KMS-11 (cell line): Measurements from ENCODE around the gene ST6GALNAC5.

Source experiments
- H2AFZ ChIP-seq: fragments of 200-600 bp; sonication (generic); 2 replicates; pipeline ENCODE4 v1.6.1; 2016; ENCODE audit warnings: antibody characterized with exemption, mixed run types, low read depth
- H3K27ac ChIP-seq: fragments of 200-600 bp; sonication (generic); 2 replicates; pipeline ENCODE4 v1.6.1; 2016; ENCODE audit warnings: mild to moderate bottlenecking, mixed run types
- H3K27me3 ChIP-seq: fragments of 200-600 bp; sonication (generic); 2 replicates; pipeline ENCODE4 v1.6.1; 2017; ENCODE audit warnings: mild to moderate bottlenecking, low read depth, mixed run types, moderate library complexity; ENCODE audit not compliant: insufficient read depth
- H3K36me3 ChIP-seq: fragments of 200-600 bp; sonication (generic); 2 replicates; pipeline ENCODE4 v1.6.1; 2017; ENCODE audit warnings: mild to moderate bottlenecking, mixed run types; ENCODE audit not compliant: insufficient read depth
- H3K4me1 ChIP-seq: fragments of 200-600 bp; sonication (generic); 2 replicates; pipeline ENCODE4 v1.6.1; 2016; ENCODE audit warnings: mild to moderate bottlenecking, low read depth, mixed run types; ENCODE audit not compliant: poor library complexity, severe bottlenecking
- H3K4me2 ChIP-seq: fragments of 200-600 bp; sonication (generic); 2 replicates; pipeline ENCODE4 v1.7.0; 2016; ENCODE audit warnings: mild to moderate bottlenecking, mixed run types
- H3K4me3 ChIP-seq: fragments of 200-600 bp; sonication (generic); IDR thresholded peaks from 2 replicates; pipeline ENCODE4 v1.6.1; 2017; ENCODE audit warnings: low read depth, low read length, mixed read lengths; ENCODE audit not compliant: insufficient read depth
- H3K79me2 ChIP-seq: fragments of 200-600 bp; sonication (generic); 2 replicates; pipeline ENCODE4 v1.6.1; 2016; ENCODE audit warnings: low read depth, mixed run types; ENCODE audit not compliant: insufficient read depth
- H3K9ac ChIP-seq: fragments of 200-600 bp; sonication (generic); 2 replicates; pipeline ENCODE4 v1.6.1; 2016; ENCODE audit warnings: mild to moderate bottlenecking, mixed run types
- H4K20me1 ChIP-seq: fragments of 200-600 bp; sonication (generic); 2 replicates; pipeline ENCODE4 v1.6.1; 2016; ENCODE audit warnings: mild to moderate bottlenecking, mixed run types; ENCODE audit not compliant: insufficient read depth
- TF ChIP-seq, protein P1 (sequence below): fragments of 200-600 bp; sonication (generic); conservative IDR thresholded peaks from 2 replicates; pipeline ENCODE4 v1.6.1; 2017; ENCODE audit warnings: low read depth, mild to moderate bottlenecking, antibody characterized with exemption, low read length, moderate library complexity, mixed read lengths

Gene ST6GALNAC5

DNA sequence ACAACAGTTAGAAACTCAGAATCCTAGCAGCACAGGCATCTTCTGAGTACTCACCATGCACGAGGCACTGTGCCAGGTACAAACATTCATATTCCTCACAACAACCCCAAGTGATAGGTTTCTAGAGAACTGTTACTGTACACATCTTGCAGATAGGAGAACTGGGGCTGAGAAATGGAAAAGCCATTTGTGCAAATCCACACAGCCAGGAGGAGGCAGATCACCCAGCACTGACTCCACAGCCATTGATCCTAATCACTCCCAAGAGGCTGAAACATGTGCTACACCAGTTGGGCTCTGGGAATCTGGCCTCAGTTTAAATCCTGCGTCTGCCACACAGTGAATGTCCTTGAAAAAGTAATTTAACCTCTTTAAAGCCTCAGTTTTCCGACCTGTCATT lies 151.0 kb downstream of the ST6GALNAC5 start:
- TF ChIP-seq, protein P1, sequence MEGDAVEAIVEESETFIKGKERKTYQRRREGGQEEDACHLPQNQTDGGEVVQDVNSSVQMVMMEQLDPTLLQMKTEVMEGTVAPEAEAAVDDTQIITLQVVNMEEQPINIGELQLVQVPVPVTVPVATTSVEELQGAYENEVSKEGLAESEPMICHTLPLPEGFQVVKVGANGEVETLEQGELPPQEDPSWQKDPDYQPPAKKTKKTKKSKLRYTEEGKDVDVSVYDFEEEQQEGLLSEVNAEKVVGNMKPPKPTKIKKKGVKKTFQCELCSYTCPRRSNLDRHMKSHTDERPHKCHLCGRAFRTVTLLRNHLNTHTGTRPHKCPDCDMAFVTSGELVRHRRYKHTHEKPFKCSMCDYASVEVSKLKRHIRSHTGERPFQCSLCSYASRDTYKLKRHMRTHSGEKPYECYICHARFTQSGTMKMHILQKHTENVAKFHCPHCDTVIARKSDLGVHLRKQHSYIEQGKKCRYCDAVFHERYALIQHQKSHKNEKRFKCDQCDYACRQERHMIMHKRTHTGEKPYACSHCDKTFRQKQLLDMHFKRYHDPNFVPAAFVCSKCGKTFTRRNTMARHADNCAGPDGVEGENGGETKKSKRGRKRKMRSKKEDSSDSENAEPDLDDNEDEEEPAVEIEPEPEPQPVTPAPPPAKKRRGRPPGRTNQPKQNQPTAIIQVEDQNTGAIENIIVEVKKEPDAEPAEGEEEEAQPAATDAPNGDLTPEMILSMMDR = no peak
- Histone ChIP-seq H3K36me3 (no peaks in the 10 kb centered on the region), H2AFZ (no peak overlapping the region), H3K4me3 (no peak overlapping the region), H3K4me2 (no peak overlapping the region), H3K9ac (no peak overlapping the region), H3K79me2 (no peaks in the 10 kb centered on the region), H3K27ac (no peak overlapping the region), H4K20me1 (no peaks in the 10 kb centered on the region), H3K4me1 (no peaks in the 10 kb centered on the region), H3K27me3 (no peaks in the 10 kb centered on the region)

DNA sequence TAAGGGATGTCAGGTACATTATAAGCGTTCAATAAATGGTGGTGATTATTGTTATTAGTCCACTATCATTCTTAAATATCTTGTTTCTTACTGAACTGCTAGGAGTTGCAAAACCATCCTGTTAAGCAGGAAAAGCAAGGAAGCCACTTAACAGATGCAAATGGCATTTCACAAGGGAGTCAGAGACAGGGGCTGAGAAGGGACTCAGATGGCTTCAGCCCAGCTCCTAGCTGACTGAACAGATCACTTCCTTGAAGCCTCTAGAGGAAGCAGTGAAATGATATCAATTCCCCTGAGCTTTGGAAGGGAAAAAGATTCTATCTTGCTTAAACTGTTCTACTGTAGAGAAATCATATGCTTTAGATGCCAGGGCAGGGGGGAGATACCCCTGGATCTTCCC lies 151.5 kb downstream of the ST6GALNAC5 start:
- H2AFZ ChIP-seq = no peak overlapping the region
- TF ChIP-seq, protein P1 = no peak

DNA sequence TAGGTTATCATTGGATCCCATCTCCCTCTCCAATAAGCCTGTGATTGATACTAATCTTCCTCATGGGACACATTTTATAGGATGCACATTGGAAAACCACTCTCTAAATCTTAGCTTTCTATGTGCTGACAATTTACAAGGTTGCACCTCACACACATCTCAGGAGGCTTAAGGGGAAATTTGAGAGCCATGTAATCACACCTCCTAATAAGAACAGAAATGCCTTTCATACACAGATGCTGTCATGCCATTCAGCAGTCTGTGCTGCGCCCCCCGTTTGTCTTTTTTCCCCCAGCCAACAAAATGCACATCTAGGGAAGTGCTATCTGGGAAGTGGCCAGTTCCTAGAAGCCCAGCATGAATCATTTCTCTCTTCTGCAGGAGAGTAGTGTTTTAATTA lies 154.5 kb downstream of the ST6GALNAC5 start:
- Histone ChIP-seq H3K4me2 (no peak overlapping the region), H3K36me3 (no peaks in the 10 kb centered on the region)

More for the DNA sequence above, 151.5 kb downstream of the ST6GALNAC5 start:
- no peak overlapping the region for H3K27ac ChIP-seq
- no peaks in the 10 kb centered on the region for H3K36me3 ChIP-seq
- H3K9ac ChIP-seq = no peak overlapping the region
- H3K4me3 ChIP-seq = no peak overlapping the region
- H3K27me3 ChIP-seq = no peaks in the 10 kb centered on the region
- H4K20me1 ChIP-seq = no peaks in the 10 kb centered on the region
- no peaks in the 10 kb centered on the region for H3K79me2 ChIP-seq
- no peaks in the 10 kb centered on the region for H3K4me1 ChIP-seq
- H3K4me2 ChIP-seq = no peak overlapping the region

DNA sequence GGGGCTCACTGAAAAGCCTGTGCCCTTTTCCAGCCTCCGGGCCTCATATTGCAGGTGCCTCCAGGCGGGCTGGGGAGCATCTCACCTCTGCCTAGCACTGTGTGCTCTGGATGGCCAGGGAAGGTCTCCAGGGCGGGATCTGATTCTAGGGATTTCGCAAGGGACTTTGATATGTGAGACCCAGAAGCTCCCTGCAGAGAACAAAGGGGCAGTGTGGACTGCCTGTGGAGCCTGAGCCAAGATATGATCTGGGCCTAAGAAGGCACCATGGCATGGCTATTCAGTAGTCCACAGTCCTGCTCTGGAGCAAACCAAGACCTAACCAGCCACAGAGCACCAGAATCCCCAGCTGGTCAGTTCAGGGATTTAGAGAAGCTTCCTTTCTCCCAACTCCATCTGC lies 157.2 kb downstream of the ST6GALNAC5 start:
- H3K4me2 ChIP-seq = no peak overlapping the region

More for the DNA sequence above, 154.5 kb downstream of the ST6GALNAC5 start:
- Histone ChIP-seq H3K27ac (no peak overlapping the region), H2AFZ (no peak overlapping the region), H3K4me1 (no peaks in the 10 kb centered on the region), H4K20me1 (no peaks in the 10 kb centered on the region), H3K79me2 (no peaks in the 10 kb centered on the region), H3K4me3 (no peak overlapping the region), H3K9ac (no peak overlapping the region), H3K27me3 (no peaks in the 10 kb centered on the region)
- TF ChIP-seq, protein P1 = no peak

More for the DNA sequence above, 157.2 kb downstream of the ST6GALNAC5 start:
- TF ChIP-seq, protein P1 = no peak
- H3K27me3 ChIP-seq = no peaks in the 10 kb centered on the region
- H3K79me2 ChIP-seq = no peaks in the 10 kb centered on the region
- no peaks in the 10 kb centered on the region for H3K36me3 ChIP-seq
- H3K9ac ChIP-seq = no peak overlapping the region
- no peaks in the 10 kb centered on the region for H3K4me1 ChIP-seq
- H3K27ac ChIP-seq = no peak overlapping the region
- no peaks in the 10 kb centered on the region for H4K20me1 ChIP-seq
- H2AFZ ChIP-seq = no peak overlapping the region
- H3K4me3 ChIP-seq = no peak overlapping the region
